Inferior parietal cortex (tissue), 1 donor: ENCODE data around the gene TMEM132C.
A peak's percentile ranks its signal among the peaks of the same experiment; 100 is the strongest.

Experiments
- DNase-seq: peaks from one replicate; pipeline ENCODE4 v3.0.0-alpha.2; 2016; ENCODE audit errors: extremely low spot score

TMEM132C gene

GRCh38 chr12:128612150-128612850, 345.3 kb downstream of the TMEM132C start:
- no peak for DNase-seq

- no peak for DNase-seq
These were observed 347.0 kb downstream of the TMEM132C start for GRCh38 chr12:128613837-128614590.

- DNase-seq: no peak
These were observed 350.4 kb downstream of the TMEM132C start for GRCh38 chr12:128617304-128617833.

GRCh38 chr12:128619263-128619662, 352.3 kb downstream of the TMEM132C start:
- no peak for DNase-seq

- no peak for DNase-seq
These were observed 354.3 kb downstream of the TMEM132C start for GRCh38 chr12:128621304-128621703.

- no peak for DNase-seq
These were observed 356.8 kb downstream of the TMEM132C start for GRCh38 chr12:128623748-128624147.

GRCh38 chr12:128626808-128627320, 359.9 kb downstream of the TMEM132C start:
- no peak for DNase-seq

- no peak for DNase-seq
These were observed 360.7 kb downstream of the TMEM132C start for GRCh38 chr12:128627659-128628058.

GRCh38 chr12:128629979-128630378, 363.0 kb downstream of the TMEM132C start:
- DNase-seq: no peak

- no peak for DNase-seq
These were observed 371.0 kb downstream of the TMEM132C start for GRCh38 chr12:128637642-128638606.

GRCh38 chr12:128639089-128639488, 372.1 kb downstream of the TMEM132C start:
- no peak for DNase-seq

GRCh38 chr12:128643155-128643554, 376.2 kb downstream of the TMEM132C start:
- no peak for DNase-seq

- DNase-seq: no peak
These were observed 377.8 kb downstream of the TMEM132C start for GRCh38 chr12:128644664-128645296.

- no peak for DNase-seq
These were observed 382.9 kb downstream of the TMEM132C start for GRCh38 chr12:128649902-128650301.

- DNase-seq: peak; percentile 19
These were observed 385.3 kb downstream of the TMEM132C start for GRCh38 chr12:128652136-128652751.

- no peak for DNase-seq
These were observed 387.5 kb downstream of the TMEM132C start for GRCh38 chr12:128654468-128654867.

- DNase-seq: no peak
These were observed 390.4 kb downstream of the TMEM132C start for GRCh38 chr12:128657378-128657777.

- no peak for DNase-seq
These were observed 393.7 kb downstream of the TMEM132C start for GRCh38 chr12:128660532-128661225.

GRCh38 chr12:128661226-128661569, 394.2 kb downstream of the TMEM132C start:
- no peak for DNase-seq

GRCh38 chr12:128662101-128662500, 395.1 kb downstream of the TMEM132C start:
- DNase-seq: no peak
